Islet precursor cell (in vitro differentiated cells): ENCODE results near the gene STX4.
"Not testable (repeated sequence)": the region's sequence is repeated elsewhere in the genome, so short reads cannot be mapped to it uniquely, and the experiment has no call there.

ENCODE experiments used
- DNase-seq: peaks from one replicate; pipeline ENCODE4 v3.0.0-alpha.2; 2018

The STX4 gene

GRCh38 chr16:30998852-30999761 is 34.3 kb upstream of the STX4 start:
- DNase-seq: no peak

DNA sequence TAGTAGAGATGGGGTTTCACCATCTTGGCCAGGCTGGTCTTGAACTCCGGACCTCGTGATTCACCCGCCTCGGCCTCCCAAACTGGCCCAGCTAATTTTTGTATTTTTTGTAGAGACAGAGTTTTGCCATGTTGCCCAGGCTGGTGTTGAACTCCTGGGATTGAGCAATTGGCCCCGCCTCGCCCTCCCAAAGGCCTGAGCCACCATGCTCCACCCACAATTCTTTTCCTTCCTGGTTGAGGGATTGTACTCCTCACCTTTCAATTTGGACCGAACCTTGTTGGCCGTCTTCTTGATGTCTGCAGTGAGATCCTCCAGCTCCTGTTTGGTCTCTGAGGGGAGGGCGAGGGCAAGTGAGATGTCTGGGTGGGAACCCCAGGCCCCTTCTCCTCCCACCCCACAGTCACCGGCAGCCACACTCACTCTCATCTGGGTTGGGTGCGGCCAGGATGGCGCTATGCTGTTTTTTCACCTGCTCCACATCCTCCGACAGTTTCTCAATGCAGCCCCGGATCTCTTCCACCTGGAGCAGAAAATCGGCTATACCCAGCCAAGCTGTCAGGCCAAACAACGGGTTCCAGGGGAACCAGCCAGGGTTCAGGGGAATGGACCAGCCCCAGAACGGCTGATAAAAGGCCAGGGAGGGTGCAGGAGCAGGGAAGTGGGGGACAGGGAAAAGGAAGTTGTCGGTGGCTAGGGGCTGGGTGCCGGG is 32.5 kb upstream of the STX4 start:
- no peak for DNase-seq

DNA sequence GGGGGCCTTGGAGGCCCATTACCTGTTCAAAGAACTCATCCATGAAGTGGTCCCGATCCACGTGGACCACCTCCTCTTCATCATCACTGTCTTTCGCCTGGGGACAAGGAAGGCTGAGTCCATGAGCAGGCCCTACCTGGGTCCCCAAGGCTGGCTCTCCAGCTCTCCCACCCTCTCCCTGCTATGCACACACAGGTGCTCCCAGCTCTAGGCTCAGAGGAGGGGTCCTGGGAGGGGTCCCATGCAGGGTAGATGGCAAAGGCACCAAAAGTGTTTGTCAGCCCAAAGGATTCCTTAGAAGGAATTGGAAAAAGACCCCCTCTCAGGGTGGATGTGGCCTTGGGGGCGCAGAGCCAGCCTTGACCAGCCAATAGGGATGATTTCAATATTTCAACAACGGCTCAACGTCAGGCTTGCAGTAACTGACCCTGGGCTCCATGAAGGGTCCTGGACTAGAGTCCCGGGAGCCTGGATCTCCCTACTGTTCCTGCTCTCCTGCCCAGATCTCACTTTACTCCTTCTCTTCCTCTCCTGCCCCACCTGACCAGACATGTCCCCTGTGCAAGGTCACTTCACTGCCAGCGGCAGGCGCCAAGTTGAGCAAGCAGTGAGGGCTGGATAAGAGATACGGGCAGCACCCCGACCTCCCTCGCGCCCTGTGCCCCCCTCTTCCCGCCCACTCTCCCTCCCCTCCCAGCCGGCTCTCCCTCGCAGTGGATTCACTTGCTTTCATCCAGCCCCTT is 31.7 kb upstream of the STX4 start:
- DNase-seq: no peak

GRCh38 chr16:31002250-31002700 is 31.1 kb upstream of the STX4 start:
- DNase-seq: no peak

DNA sequence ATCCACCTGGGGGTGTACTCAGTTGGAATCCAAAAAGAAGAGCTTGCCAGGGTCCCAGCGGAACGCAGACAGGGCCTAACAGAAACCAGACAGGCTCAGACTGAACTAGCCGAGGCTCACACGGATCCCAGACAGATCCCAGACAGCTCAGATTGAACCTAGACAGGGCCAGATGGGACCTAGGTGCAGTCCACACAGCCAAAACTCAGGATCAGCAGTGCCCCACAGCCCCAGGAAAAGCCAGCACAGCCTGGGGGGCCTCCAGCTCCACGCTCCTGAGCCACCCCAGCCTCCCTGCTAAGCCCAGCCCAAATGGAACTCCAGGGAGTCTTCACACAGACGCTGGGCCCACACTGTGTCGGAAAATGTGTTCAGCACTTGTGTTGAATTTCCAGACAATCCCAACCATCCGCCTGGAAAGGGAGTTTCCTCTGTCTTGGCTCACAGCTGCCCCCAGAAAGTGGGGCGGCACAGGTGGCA is 30.5 kb upstream of the STX4 start:
- DNase-seq: no peak

DNA sequence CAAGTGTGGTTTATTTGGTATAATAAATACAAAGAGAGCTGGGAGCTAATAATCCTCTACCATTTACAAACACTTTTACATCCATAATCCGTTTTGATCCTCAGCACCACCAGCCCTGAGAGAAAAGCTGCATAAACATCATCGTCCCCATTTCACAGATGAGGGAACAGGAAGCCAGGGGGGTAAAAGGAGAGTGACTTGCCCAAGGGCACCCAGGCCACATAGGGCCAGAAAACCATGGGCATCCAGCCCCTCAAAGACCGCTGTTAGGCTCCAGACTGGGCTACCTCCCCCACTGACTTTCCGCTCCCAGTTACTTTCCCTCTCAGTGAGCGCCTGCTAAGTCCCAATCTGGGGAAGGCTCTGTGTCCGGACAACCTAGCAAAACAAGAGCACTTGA is 29.6 kb upstream of the STX4 start:
- DNase-seq: no peak

- DNase-seq: no peak
These were observed 28.7 kb upstream of the STX4 start for GRCh38 chr16:31004658-31005057.

- DNase-seq: no peak
These were observed 27.8 kb upstream of the STX4 start for GRCh38 chr16:31005350-31006085.

GRCh38 chr16:31006086-31006385 is 27.3 kb upstream of the STX4 start:
- DNase-seq: no peak

DNA sequence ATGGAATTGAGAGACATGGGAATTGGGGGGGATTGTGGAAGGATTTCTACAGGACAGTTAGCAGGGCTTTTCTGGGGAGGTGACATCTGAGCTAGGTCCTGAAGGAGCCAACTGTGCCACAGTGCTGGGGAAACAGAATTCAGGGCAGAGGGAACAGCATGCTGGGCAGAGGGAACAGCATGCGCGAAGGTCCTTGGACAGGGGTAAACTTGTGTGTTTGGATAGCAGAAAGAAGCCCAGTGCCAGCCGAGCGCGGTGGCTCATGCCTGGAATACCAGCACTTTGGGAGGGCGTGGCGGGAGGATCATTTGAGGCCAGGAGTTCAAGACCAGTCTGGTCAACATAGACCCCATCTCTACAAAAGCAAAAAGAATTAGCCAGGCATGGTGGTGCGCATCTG is 26.8 kb upstream of the STX4 start:
- no peak for DNase-seq

GRCh38 chr16:31007684-31008083 is 25.7 kb upstream of the STX4 start:
- no peak for DNase-seq

- DNase-seq: peak; percentile 89
These were observed 25.2 kb upstream of the STX4 start for GRCh38 chr16:31008149-31008548.

GRCh38 chr16:31008551-31008950 is 24.8 kb upstream of the STX4 start:
- DNase-seq: no peak

- no peak for DNase-seq
These were observed 24.2 kb upstream of the STX4 start for GRCh38 chr16:31009120-31009519.

DNA sequence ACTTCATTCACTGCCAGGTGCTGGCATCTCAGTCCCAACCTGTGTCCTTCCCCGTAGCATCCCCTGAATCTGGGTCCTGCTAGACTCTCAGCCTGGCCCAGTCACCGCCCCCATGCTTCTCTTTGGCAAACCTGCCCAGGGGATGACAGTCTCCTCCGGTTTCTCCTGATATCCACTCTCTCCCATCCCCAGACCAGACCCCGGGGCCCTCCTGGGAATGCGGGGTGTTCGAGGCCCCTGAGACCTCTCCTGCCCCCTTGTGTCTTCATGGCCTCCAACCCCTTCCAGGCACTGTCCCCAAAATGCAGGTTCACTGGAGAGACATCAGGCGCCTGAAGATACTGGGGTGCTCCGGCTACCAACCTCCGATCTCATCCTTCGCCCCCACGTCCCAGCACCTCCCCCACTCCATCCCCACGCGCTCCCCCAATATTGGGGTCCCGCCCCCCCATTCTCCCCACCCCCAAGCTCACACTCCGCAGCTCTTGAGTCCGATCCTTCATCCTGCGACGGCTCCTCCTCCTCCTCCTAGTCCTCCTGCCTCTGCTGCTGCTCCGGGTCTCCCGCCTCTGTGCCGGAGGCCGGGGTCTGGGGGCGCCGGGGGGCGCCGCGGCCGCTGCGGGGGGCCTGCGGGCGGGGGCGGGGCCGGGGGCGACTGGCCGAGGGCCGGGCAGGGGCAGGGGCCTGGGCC is 23.3 kb upstream of the STX4 start:
- no peak for DNase-seq

- no peak for DNase-seq
These were observed 22.6 kb upstream of the STX4 start, which contains the start of gene STX1B for GRCh38 chr16:31010585-31011325. TSS of gene STX1B (minus strand) at chr16:31010638. CDS start at chr16:31010396, 242 bp downstream.

DNA sequence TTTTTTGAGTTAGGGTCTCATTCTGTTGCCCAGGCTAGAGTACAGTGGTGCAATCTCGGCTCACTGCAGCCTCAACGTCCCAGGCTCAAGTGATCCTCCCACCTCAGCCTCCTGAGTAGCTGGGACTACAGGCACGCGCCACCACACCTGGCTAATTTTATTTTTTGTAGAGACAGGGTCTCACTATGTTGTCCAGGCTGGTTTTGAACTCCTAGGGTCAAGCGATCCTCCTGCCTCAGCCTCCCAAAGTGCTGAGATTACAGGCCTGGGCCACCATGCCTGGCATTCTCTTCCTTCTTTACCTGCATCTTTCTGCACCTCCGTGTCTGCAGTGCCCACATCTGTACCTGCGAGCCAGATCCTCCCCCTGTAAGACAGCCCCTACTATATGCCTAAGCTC is 21.5 kb upstream of the STX4 start:
- DNase-seq: not testable (repeated sequence)

- DNase-seq: not testable (repeated sequence)
These were observed 20.1 kb upstream of the STX4 start for GRCh38 chr16:31013292-31013691.

DNA sequence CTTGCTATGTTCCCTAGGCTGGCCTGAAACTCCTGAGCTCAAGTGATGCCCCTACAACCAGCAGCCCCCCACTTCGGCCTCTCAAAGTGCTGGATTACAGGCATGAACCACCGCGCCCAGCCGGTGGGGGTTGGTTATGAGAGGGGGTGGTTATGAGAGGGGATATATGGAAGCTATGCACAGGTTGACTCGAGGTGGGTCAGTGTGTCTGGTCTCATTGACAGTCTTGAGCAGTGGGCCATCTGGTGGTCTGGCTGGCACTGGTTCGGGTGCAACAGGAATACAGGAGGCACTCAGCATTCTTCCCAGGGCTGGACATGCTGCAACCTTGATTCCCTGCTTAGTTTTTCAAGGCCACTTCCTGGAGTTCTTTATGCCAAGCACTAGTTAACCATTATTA is 17.3 kb upstream of the STX4 start:
- DNase-seq: no peak

GRCh38 chr16:31017756-31018155 is 15.6 kb upstream of the STX4 start:
- not testable (repeated sequence) for DNase-seq

GRCh38 chr16:31020536-31020935 is 12.8 kb upstream of the STX4 start:
- DNase-seq: no peak
